NB4 (cell line): ENCODE data around the gene NOC2L.
"Not testable (repeated sequence)": the region's sequence is repeated elsewhere in the genome, so short reads cannot be mapped to it uniquely, and the experiment has no call there.

ENCODE experiments used
- DNase-seq: peaks from one replicate; pipeline ENCODE4 v3.0.0; 2010; ENCODE audit warnings: low read depth
- H3K4me3 ChIP-seq: one replicate; pipeline ENCODE4 v1.5.1; 2011; ENCODE audit warnings: mild to moderate bottlenecking, low read depth, low read length, moderate library complexity
- MYC ChIP-seq: IDR thresholded peaks from 2 replicates; pipeline ENCODE4 v1.6.1; 2011; ENCODE audit warnings: low read depth, low read length
- POLR2A ChIP-seq: IDR thresholded peaks from 2 replicates; pipeline ENCODE4 v1.6.1; 2011; ENCODE audit warnings: mild to moderate bottlenecking; ENCODE audit not compliant: insufficient read length; ENCODE audit errors: extremely low read depth
- TF ChIP-seq, protein P1 (sequence below): IDR thresholded peaks from one replicate; pipeline ENCODE4 v1.5.1; 2012; ENCODE audit warnings: low read depth, low read length
- TF ChIP-seq, protein P2 (sequence below): IDR thresholded peaks from 2 replicates; pipeline ENCODE4 v1.6.1; 2011; ENCODE audit warnings: low read depth, low read length

The NOC2L gene

DNA sequence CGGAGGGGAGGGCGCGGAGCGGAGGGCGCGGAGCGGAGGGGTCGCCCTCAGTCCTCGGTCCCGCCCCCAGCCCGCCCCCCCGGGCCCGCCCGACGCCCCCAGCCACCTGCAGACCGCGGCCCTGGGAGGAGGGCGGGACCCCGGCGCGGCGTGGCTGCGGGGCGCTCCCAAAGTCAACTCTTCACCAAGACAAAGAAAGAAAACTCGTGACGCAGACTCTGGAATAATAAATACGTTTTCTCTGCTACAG is 39.6 kb upstream of the NOC2L start:
- H3K4me3 ChIP-seq = no peak overlapping the region
- TF ChIP-seq MYC (no peak), POLR2A (no peak)
- TF ChIP-seq, protein P1, sequence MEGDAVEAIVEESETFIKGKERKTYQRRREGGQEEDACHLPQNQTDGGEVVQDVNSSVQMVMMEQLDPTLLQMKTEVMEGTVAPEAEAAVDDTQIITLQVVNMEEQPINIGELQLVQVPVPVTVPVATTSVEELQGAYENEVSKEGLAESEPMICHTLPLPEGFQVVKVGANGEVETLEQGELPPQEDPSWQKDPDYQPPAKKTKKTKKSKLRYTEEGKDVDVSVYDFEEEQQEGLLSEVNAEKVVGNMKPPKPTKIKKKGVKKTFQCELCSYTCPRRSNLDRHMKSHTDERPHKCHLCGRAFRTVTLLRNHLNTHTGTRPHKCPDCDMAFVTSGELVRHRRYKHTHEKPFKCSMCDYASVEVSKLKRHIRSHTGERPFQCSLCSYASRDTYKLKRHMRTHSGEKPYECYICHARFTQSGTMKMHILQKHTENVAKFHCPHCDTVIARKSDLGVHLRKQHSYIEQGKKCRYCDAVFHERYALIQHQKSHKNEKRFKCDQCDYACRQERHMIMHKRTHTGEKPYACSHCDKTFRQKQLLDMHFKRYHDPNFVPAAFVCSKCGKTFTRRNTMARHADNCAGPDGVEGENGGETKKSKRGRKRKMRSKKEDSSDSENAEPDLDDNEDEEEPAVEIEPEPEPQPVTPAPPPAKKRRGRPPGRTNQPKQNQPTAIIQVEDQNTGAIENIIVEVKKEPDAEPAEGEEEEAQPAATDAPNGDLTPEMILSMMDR = no peak
- TF ChIP-seq, protein P2, sequence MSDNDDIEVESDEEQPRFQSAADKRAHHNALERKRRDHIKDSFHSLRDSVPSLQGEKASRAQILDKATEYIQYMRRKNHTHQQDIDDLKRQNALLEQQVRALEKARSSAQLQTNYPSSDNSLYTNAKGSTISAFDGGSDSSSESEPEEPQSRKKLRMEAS = no peak
- DNase-seq = no peak

DNA sequence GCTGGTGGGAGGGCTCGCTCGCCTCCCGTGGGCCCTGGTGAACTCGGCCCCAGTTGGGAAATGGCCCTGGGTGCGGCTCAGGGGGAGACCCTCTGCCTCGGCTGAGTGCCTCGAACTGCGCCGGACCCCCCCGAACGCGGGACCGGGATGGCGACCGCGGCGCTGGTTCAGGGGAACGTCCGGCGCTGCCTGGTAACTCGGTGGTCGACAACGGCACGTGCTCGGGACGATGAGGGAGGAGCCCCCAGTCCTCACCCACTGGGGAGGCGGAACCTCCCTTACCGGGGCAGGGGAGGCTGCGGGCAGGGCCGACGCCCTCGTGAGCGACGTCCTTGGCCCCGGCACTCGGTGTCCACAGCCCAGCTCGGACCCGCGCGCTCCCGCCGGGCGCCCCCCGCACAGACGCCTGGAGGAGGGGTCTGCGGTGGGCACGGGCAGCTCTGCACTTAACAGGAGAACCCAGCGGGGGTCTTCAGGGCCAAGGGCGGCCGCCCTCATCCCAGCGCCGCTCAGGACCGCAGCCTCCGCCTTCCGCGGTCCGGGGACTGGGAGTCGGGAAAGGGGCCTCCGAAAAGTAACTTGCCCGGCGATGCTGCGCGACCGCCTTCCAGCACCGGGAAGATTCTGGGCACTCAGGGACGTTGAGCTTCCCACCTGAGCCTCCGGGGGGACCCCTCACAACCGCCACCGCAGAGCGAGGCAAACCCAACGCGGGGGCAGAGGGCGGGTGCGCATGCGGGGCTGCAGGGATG is 39.1 kb upstream of the NOC2L start:
- no peak for DNase-seq
- TF ChIP-seq MYC (no peak), POLR2A (no peak)
- TF ChIP-seq, protein P2 = no peak
- TF ChIP-seq, protein P1 = no peak
- H3K4me3 ChIP-seq = no peak overlapping the region

DNA sequence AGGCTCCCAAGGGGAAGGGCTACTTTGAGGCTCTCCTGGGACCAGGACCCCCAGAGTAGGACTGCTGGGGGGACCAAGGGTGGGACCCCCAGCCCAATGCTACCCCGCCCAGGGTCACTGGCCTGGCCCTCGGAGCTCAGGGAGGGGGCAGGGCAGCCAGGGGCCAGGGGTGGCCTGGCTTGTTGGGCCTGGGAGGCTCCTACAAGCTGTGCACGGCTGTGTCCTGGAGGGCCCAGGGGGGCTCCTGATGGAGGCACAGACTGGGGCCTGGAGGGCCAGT is 38.6 kb upstream of the NOC2L start:
- DNase-seq = no peak

DNA sequence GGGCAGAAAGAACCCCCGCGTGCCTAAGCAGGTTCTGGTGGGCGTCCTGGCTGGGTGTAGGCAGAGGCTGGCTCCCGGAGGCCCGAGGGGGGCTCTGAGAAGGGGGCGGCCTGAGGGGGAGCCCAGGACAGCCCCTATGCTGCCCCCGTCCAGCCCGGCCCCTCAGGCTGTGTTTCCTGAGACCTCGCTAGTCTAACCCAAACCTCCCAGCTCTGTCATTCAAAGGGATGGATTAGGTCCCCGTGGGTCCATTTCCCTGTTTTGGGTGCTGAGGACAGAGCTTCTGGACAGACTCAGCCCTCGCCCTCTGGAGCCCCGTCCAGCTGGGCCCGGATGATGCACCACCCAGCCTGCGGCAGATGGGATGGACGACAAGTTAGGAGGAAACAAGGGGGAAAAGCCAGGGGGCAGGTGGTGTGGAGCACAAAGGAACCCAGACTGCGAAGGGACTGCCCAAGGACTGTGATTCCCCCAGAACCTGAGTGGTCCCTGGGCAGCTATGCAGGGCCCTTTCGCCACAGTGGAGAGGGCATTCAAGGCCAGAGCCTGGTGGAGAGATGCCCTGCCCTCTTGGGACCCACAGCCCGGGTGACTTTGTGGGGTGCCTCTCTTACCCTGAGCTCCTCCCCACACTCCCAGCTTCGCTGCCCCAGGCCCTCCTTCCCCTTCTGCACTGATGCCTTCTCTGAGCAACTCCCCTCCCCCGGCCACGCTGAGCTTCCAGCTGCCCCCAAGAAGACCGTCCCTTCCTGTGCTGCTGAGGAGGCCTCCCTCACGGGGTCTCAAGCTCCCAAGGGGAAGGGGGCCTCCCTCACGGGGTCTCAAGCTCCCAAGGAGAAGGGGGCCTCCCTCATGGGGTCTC is 38.0 kb upstream of the NOC2L start:
- TF ChIP-seq, protein P2 = no peak
- TF ChIP-seq, protein P1 = no peak
- TF ChIP-seq POLR2A (no peak), MYC (no peak)
- peak; percentile 32 for DNase-seq
- H3K4me3 ChIP-seq = no peak overlapping the region

More for the DNA sequence above, 38.6 kb upstream of the NOC2L start:
- TF ChIP-seq POLR2A (no peak), MYC (no peak)
- TF ChIP-seq, protein P2 = no peak
- TF ChIP-seq, protein P1 = no peak
- H3K4me3 ChIP-seq = no peak overlapping the region

DNA sequence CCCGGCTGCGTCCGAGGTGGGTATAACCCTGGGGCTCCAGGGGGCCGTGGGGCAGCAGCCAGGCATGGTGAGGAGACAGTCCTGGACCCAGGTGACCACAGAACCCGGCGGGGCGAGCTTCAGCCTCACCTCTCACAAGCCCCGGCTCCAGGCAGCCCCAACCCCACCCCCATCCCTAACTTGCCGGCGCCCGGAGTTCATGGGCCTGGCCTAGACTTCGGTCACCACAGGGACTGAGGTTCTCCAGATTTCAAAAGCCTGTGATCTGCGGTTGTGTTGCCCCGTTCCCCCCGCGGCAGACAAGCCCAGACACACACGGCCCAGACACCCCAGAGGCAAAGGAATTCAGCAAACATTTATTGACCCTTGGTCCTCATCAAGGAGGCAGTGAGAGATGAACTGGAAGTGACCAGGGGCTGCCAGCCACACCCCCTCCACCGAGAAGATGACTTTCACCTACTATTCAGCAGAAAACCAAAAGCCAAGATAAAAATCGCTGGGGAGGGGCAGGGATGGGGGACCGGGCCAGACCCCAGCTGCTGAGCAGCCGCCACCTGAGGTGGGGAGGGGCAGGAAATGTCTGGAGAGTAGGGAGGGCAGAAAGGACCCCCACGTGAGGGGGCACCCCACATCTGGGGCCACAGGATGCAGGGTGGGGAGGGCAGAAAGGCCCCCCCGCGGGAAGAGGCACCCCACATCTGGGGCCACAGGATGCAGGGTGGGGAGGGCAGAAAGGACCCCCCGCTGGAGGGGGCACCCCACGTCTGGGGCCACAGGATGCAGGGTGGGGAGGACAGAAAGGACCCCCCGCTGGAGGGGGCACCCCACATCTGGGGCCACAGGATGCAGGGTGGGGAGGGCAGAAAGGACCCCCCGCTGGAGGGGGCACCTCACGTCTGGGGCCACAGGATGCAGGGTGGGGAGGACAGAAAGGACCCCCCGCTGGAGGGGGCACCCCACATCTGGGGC is 36.9 kb upstream of the NOC2L start:
- DNase-seq = no peak
- TF ChIP-seq, protein P2 = no peak
- TF ChIP-seq MYC (no peak), POLR2A (no peak)
- TF ChIP-seq, protein P1 = no peak
- no peak overlapping the region for H3K4me3 ChIP-seq

DNA sequence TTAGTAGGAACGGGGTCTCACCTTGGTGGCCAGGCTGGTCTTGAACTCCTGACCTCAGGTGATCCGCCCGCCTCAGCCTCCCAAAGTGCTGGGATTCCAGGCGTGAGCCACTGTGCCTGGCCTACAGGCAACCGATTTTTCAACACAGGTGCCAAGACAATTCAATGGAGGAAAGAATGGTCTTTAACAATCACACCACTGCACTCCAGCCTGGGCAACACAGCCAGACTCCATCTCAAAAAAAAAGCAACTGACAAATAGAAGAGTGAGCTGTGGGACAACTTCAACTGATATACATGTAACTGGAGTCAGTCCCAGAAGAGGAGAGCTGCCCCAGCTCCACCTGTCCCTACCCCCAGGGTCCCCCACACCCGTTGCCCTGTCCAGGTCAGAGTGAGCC is 35.5 kb upstream of the NOC2L start:
- not testable (repeated sequence) for H3K4me3 ChIP-seq, DNase-seq
